ENCODE data around the gene BRSK2.

The BRSK2 gene

DNA sequence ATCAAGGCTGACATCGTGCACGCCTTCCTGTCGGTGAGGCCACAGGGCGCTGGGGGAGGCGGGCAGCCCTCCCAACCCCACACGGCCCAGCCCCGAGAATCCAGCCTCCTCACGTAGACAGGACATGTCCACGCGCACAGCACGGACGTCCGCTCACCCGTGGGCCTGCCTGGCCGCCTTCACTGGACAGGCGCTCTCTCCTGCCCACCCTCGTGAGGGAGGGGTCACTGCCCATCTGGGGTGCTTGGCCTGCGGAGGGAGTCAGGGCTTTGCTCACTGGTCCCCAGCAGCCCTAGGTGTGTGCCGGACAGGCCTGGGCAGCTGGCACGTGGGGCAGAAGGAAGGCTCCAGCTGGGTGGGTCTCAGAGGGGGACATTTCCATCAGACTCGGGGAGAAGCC is 64.8 kb downstream of the BRSK2 start:
- DNase-seq, result no peak

GRCh38 chr11:1455032-1455762 is 65.5 kb downstream of the BRSK2 start:
- no peak for DNase-seq

GRCh38 chr11:1455763-1456060 is 66.0 kb downstream of the BRSK2 start:
- DNase-seq, result no peak

- no peak for DNase-seq
Measured at GRCh38 chr11:1456176-1456575, 66.4 kb downstream of the BRSK2 start.

DNA sequence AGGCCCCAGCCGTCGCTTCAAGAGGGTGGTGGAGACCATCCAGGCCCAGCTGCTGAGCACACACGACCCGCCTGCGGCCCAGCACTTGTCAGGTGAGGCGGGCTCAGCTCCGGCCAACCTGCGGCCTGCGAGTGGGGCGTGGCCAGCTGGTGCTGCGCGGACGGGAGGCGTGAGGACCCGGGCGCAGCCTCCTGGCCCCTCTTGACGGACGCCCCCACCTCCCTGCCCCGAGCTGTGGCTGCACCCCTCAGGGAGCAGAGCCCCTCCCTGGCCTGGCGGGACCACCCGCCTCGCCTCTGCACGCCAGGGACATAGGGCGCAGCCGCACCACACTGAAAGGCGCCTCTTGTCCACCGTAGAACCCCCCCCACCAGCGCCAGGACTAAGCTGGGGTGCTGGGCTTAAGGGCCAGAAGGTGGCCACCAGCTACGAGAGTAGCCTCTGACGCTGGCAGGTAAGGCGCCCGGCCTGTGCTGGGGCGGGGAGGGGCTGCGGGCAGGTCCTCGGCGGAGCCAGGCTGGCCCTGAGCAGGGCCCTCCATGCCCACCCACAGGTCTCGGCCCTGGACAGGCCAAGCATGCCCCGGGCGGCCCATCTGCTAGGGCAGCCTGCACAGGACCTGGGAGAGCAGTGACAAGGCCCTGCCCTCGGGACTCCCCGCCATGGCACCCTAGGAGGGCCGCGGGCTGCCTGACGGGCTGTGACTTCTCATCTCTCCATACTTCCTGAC is 67.0 kb downstream of the BRSK2 start:
- DNase-seq, result no peak

DNA sequence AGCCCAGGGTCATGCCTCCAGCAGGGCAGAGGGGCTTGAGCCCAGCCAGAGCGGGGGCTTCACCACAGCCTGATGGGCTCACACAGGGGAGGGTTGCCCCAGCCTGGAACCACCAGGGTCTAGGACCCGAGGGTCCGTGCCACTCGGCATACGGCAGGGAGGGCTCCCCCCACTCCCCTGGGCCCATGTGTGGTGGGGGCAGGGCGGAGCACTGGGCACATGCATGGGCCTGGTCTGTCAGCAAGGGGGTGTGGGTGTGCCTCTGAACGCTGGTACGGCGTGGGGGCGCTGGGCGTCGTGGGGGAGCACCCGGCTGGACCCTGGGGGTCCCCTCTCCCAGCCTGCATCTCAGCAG is 67.6 kb downstream of the BRSK2 start:
- no peak for DNase-seq

DNA sequence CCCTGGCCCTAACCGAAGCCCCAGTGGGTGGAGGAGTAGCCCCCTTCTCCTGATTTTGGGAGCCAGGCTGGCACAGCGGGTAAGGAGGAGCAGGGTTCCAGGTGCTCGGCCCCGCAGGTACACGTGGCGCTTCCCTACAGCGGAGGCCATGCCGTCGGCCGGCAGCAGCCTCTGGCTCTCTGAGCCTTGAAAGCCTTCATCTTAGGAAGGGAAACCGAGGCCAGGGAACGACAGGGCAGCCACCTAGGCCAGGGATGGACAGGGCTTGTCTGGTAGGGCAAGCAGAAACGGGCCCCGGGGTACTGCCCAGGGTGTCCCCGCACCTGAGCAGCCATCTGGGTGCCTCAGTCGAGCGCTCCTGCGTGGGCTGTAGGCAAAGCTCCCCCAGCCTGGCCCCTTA is 68.1 kb downstream of the BRSK2 start:
- no peak for DNase-seq

DNA sequence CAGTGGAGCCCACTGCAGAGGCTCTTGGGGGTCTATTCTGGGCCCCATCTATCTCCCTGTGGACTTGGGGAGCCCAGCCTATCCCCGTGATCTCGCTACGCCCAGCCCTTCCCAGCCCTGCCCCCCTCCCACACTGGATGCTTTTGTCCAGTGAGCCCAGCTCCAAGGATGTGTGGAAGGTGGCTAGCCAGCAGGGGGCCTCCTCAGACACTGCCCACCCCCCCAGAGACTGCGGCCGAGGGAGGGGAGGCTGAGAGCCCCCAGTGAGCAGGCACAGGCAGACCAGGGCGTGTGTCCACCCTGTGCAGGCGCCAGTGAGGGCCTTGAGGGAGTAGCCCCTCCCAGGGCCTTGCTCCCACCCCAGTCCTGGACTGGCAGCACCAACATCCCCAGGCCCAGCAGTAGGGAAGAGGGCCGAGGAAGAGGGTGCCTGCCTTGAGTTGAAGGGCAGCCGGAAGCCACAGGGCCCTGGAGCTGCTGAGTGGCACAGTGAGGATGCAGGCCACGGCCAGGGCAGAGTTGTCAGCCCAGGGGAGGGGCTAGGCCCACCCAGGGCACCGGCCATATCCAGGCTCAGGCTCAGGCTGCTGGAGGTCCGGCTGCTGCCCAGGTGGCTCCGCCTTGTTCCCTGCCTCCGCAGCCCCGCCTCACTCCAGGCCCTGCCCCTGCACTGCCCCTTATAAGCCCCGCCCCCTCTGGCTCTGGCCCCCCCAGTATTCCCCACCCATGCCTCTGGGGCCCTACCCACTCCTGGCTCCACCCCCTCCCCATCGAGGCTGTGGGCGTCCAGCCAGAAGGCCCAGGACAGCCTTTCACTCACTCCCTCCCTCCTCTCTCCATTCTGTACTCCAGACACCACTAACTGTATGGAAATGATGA is 68.8 kb downstream of the BRSK2 start:
- DNase-seq, result no peak

DNA sequence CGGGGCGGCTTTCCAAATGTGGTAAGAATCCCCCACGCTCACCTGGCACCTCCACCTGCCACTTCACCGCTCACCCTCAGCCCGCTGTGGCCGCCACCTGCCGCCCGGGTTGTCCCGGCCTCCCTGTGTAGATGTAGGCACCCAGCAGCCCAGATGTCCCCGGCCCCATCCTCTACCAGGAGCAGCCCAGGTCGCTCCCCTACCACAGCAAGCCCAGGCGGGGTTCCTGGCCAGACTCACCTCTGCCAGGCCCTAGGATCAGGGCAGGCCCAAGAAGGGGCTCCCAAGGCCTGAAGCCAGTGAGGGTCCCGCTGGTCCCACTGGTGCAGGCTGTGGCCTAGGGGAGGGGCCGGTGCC is 69.5 kb downstream of the BRSK2 start:
- DNase-seq, result no peak

GRCh38 chr11:1459764-1460395 is 70.1 kb downstream of the BRSK2 start:
- DNase-seq, result no peak

DNA sequence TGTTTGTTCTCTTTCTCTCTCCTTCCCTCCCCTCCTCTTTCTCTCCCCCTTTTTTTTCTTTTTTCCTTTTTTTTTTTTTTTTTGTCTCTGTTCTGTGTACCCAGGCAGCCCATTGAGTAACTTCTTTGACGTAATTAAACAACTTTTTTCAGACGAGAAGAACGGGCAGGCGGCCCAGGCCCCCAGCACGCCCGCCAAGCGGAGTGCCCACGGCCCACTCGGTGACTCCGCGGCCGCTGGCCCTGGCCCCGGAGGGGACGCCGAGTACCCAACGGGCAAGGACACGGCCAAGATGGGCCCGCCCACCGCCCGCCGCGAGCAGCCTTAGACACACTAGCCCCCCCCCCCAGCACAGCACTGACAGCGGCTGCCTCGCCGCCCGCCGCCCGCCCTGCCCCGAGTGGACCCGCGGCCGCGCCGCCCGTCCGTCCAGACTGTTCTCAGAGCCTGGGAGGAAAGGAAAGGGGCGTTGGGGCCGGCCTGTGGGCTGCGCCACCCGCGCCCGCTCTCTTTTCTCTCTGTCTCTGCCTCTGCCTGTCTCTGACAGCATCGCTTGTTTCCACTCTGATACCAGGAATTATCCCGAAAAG is 70.8 kb downstream of the BRSK2 start:
- DNase-seq, result no peak

DNA sequence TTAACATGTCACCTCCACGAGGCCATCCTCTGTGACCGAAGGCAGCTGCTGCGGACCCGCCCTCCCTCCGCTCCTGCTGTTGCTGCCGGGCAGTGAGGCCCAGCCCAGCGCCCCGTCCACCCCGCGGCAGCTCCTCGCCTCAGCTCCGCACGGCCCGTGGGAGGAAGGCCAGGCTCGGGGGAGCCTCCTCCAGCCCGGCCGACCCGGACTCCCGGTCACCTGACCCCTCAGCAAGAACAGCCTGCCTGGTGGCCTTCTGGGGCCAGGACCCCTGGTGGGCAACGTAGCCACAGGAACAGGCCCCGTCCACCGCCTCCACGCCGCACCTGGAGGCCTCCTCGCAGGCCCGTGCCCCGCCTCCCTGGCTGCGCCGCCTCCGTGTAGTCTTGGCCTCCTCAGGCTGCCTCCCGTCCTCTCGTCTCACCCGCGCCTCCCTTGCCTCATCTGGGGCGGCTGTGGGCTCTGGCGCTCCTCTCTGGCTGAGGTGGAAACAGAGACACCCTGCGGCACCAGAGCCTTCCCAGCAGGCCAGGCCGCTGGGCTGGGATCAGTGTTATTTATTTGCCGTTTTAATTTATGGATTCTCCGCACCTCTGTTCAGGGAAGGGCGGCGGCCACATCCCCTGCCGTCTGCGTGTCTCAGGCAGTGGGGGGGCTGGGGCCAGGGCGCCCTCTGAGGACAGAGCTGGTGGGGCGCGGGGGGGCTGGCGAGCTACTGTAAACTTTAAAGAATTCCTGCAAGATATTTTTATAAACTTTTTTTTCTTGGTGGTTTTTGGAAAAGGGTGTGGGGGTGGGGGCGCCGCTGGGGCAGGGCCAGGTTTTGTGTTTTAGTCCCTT is 71.5 kb downstream of the BRSK2 start:
- no peak for DNase-seq

DNA sequence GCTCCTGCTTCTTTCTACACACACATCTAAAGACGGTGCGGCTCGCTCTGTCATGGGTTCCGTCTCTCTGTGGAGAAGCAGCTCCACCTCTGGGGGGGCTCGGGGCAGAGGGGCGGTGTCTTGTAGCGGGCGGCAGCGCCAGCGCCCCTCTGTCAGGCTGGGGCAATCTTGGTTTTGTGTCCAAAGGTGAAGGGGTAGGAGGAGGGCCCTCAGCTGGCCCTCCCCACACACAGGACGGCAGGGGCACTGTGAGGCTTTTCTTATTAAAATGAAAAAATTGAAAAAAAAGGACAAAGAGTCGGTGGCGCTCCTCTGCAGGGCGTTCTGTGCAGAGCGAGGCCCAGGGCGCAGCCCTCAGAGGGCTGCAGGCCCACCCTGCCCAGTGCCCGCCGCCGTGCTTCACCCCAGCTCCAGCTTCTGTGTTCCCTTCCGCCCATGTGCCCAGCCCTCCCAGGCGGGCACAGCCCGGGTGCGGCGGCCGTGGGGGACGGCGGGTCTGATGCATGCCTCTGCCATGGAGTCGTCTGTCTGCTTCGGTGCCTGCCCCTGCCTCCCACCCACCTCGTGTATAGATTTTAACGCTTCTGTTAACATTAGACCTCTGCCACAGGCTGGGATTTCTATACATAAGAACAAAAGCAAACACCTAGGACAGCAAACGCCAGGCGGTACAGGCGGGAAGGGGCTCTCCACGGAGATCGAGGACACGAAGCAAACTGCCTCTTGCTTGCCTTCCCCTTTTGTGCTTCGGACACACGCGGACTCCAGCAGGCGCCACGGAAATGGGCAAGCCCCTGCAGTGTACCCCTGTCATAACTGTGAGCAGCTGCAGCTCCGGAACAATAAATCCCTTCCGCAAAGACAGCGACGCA is 72.3 kb downstream of the BRSK2 start:
- DNase-seq, result no peak

- no peak for DNase-seq
Measured at GRCh38 chr11:1462698-1462975, 72.9 kb downstream of the BRSK2 start.

DNA sequence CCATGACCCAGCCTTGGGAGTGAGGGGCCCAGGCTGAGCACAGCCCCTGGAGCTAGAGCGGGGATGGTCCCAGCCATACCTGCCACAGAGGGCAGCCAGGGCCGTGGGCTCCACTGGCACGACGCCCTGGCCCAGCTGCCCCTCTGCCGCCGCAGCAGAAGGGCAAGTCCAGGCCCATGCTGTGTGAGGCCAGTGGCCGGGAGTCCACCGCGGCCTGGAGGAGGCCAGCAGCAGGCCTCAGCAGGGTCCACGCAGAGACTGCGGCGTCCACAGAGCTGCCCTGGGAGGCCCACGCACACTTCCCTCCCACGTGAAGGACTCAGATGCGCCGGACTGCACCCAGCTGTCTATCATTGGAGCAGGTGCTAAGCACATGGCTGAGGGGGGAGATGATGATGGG is 73.3 kb downstream of the BRSK2 start:
- DNase-seq, result no peak

DNA sequence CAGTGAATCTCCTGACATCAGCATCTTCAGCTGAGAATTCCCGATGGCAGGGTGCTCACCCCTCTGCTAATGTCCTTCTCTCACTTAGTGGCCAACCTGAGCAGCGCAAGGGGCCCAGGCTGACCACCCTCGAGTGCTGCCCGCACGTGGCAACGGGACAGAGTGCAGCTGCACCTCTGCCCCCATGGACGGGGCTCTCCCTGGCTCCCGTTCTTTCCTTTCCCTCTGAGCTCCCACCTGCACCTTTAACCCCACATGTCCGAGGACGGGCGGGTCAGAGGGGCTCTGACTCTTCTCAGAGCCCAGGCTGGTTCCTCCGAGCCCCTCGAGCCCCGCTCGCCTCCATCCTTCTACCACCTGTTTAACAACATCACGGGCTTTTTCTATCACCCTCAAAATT is 77.0 kb downstream of the BRSK2 start:
- no peak for DNase-seq

- DNase-seq, result no peak
Measured at GRCh38 chr11:1467270-1467669, 77.5 kb downstream of the BRSK2 start.

DNA sequence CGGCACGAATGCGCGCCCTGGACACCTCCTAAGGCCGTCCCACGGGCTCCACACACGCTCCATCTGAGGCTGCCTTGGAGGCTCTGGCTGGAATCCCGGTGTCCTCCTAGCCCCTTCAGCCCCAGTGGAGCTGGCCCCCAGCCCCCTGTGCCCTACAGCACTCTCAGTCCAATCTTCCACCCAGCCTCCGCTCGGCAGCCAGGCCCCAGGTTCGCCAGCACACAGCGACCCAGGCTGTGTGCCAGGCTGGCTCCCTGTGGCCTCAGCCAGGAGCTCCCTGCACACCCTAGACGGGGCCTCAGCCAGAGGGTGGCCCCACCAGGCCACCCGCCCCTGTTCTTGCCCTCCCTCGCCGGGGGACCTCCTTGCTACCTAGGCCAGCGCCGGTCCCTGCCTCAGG is 78.3 kb downstream of the BRSK2 start:
- DNase-seq, result no peak

DNA sequence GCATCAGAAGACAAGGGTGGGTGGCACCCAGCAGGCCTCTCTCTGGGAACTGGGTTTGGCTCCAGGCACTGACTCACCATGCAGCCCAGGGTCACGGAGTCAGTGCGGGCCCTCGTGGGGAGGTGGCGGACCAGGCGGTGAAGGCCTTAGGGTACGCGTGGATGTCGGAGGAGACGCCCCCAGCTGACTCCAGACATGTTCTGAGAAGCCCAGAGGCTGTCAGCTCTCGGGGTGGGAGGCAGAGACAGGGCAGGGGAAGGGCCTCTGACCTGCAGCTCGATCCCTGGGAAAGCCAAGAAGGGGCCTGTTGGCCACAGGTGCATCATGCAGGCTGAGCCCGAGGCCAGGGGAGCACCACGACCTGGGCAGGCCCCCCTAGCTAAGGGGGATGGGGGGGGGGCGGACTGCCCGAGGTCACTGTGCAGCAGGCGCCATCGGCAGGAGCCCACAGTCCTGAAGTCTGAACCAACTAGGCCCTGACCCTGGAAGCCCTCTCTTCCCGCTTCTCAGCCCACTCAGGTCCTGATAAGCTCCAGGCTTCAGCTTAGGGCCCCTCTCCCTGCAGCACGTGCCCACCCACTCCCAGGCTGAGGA is 78.8 kb downstream of the BRSK2 start:
- no peak for DNase-seq

DNA sequence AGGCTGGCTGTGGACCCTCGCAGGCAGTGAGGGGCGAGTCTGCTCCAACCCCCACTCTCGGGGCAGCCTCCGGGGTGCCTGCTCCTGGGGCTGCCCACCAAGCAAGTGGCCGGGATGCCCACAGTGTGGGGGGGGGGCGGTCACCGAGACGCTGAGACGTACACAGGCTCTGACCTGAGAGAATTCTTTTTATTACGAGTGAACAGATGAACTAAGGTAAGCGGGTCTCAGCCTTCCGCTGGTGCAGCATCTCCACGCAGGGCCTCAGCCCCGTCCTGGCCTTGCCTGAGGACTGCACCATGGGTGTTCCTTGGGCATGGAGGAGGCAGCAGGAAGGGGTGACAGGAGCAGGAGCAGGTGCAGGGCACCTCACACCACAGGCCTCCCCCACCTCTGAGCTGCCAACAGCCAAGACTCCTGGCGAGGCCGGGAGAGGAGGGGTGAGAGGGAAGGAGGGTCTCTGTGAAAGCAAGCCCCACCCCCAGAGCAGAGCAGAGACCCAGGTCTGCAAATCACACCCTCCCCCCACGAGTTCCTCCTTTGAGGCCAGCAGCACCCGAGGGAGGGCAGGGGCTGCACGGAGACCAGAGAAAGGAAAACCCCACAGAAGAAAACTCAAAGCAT is 79.7 kb downstream of the BRSK2 start:
- no peak for DNase-seq
